SK-N-SH treated with all-trans-retinoic acid at 6 μM for 48 hours (cell line): ENCODE results near the gene PEPD.

Source experiments
- ATAC-seq: fragments of 200-7000 bp; cut with Tn5 transposase; 3 replicates; pipeline ENCODE4 v1.9.1; 2020; ENCODE audit warnings: mild to moderate bottlenecking, moderate library complexity
- ARNTL ChIP-seq: fragments of 450-650 bp; formaldehyde crosslinking; IDR thresholded peaks from 2 replicates; pipeline ENCODE4 v1.5.0; 2020; ENCODE audit warnings: low read depth, mild to moderate bottlenecking, moderate library complexity, borderline replicate concordance
- BACH2 ChIP-seq: fragments of 250-450 bp; sonication (Bioruptor Pico); IDR thresholded peaks from 2 replicates; pipeline ENCODE4 v1.9.0; 2021; ENCODE audit warnings: mild to moderate bottlenecking, borderline replicate concordance
- CSDC2 ChIP-seq: fragments of 250-450 bp; sonication (Bioruptor Pico); IDR thresholded peaks from 2 replicates; pipeline ENCODE4 v1.5.0; 2020; ENCODE audit warnings: mild to moderate bottlenecking, moderate library complexity
- ESRRG ChIP-seq: fragments of 250-450 bp; sonication (Bioruptor Pico); IDR thresholded peaks from 2 replicates; pipeline ENCODE4 v1.6.1; 2021; ENCODE audit warnings: mild to moderate bottlenecking
- GLIS3 ChIP-seq: fragments of 250-450 bp; sonication (Bioruptor Pico); IDR thresholded peaks from 2 replicates; pipeline ENCODE4 v1.5.0; 2020; ENCODE audit warnings: mild to moderate bottlenecking, moderate library complexity
- ISL1 ChIP-seq: fragments of 250-450 bp; sonication (Bioruptor Pico); IDR thresholded peaks from 2 replicates; pipeline ENCODE4 v2.1.2; 2022; ENCODE audit warnings: mild to moderate bottlenecking, moderate library complexity
- OSR1 ChIP-seq: fragments of 250-450 bp; sonication (Bioruptor Pico); IDR thresholded peaks from 2 replicates; pipeline ENCODE4 v1.8.0; 2022; ENCODE audit warnings: moderate library complexity, mild to moderate bottlenecking, inconsistent platforms
- PPARA ChIP-seq: fragments of 250-450 bp; sonication (Bioruptor Pico); IDR thresholded peaks from 2 replicates; pipeline ENCODE4 v1.5.0; 2020; ENCODE audit warnings: mild to moderate bottlenecking, borderline replicate concordance
- RARB ChIP-seq: fragments of 250-450 bp; sonication (Bioruptor Pico); IDR thresholded peaks from 2 replicates; pipeline ENCODE4 v1.8.0; 2021; ENCODE audit warnings: mild to moderate bottlenecking, moderate library complexity
- SNAI2 ChIP-seq: fragments of 250-450 bp; sonication (Bioruptor Pico); IDR thresholded peaks from 2 replicates; pipeline ENCODE4 v1.5.0; 2020; ENCODE audit warnings: mild to moderate bottlenecking, moderate library complexity
- TCF4 ChIP-seq: fragments of 250-450 bp; sonication (Bioruptor Pico); IDR thresholded peaks from 2 replicates; pipeline ENCODE4 v1.8.0; 2021; ENCODE audit warnings: mild to moderate bottlenecking, moderate library complexity, borderline replicate concordance
- TOX ChIP-seq: fragments of 250-450 bp; sonication (Bioruptor Pico); IDR thresholded peaks from 2 replicates; pipeline ENCODE4 v1.8.0; 2021; ENCODE audit warnings: mild to moderate bottlenecking, moderate library complexity, borderline replicate concordance
- ZC3H10 ChIP-seq: fragments of 250-450 bp; sonication (Bioruptor Pico); IDR thresholded peaks from 2 replicates; pipeline ENCODE4 v1.5.1; 2021; ENCODE audit warnings: mild to moderate bottlenecking, moderate library complexity
- ZFP3 ChIP-seq: fragments of 250-450 bp; sonication (Bioruptor Pico); IDR thresholded peaks from 2 replicates; pipeline ENCODE4 v1.5.0; 2020; ENCODE audit warnings: mild to moderate bottlenecking, moderate library complexity
- ZFP30 ChIP-seq: fragments of 450-650 bp; formaldehyde crosslinking; IDR thresholded peaks from 2 replicates; pipeline ENCODE4 v1.5.0; 2022; ENCODE audit warnings: mild to moderate bottlenecking, moderate library complexity
- ZNF565 ChIP-seq: fragments of 450-650 bp; formaldehyde crosslinking; conservative IDR thresholded peaks from 2 replicates; pipeline ENCODE4 v1.5.0; 2020; ENCODE audit warnings: low read depth, mild to moderate bottlenecking, moderate library complexity
- ZNF70 ChIP-seq: fragments of 450-650 bp; formaldehyde crosslinking; IDR thresholded peaks from 2 replicates; pipeline ENCODE4 v1.5.0; 2020; ENCODE audit warnings: mild to moderate bottlenecking, moderate library complexity
- ZNF8 ChIP-seq: fragments of 450-650 bp; formaldehyde crosslinking; IDR thresholded peaks from 2 replicates; pipeline ENCODE4 v1.5.0; 2020; ENCODE audit warnings: mild to moderate bottlenecking, moderate library complexity
- TF ChIP-seq, protein P1 (sequence below): fragments of 250-450 bp; sonication (Bioruptor Pico); IDR thresholded peaks from 2 replicates; pipeline ENCODE4 v1.5.1; 2021; ENCODE audit warnings: mild to moderate bottlenecking, moderate library complexity
- TF ChIP-seq, protein P2 (sequence below): fragments of 250-450 bp; sonication (Bioruptor Pico); IDR thresholded peaks from 2 replicates; pipeline ENCODE4 v1.8.0; 2020; ENCODE audit warnings: mild to moderate bottlenecking, moderate library complexity, borderline replicate concordance
- TF ChIP-seq, protein P3 (sequence below): fragments of 250-450 bp; sonication (Bioruptor Pico); IDR thresholded peaks from 2 replicates; pipeline ENCODE4 v1.5.0; 2020; ENCODE audit warnings: mild to moderate bottlenecking, moderate library complexity
- TF ChIP-seq, protein P4 (sequence below): fragments of 250-450 bp; sonication (Bioruptor Pico); IDR thresholded peaks from 2 replicates; pipeline ENCODE4 v1.5.1; 2020; ENCODE audit warnings: low read depth, mild to moderate bottlenecking, moderate library complexity
- TF ChIP-seq, protein P5 (sequence below): fragments of 250-450 bp; sonication (Bioruptor Pico); IDR thresholded peaks from 2 replicates; pipeline ENCODE4 v1.8.0; 2021; ENCODE audit warnings: low read depth, mild to moderate bottlenecking, moderate library complexity, borderline replicate concordance

PEPD gene

DNA sequence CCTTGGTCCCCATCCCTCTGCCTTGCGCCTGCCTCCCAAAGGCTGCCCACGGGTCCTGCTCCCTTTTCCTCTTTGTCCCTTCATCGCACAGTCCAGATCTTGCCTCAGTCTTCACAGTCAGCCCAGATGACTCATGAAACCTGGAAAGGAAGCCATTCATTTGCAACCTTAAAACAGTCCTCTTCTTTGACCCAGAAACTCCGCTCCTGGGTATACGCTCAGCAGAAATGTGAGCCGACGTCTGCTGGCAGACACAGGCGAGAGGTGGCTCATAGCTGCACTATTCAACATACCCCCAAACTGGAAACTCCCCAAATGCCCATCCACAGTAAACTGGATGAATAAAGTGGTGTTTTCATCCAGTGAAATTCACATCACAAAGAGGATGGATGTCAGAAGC is 13.6 kb upstream of the PEPD start (continued):
- TF ChIP-seq, protein P1, sequence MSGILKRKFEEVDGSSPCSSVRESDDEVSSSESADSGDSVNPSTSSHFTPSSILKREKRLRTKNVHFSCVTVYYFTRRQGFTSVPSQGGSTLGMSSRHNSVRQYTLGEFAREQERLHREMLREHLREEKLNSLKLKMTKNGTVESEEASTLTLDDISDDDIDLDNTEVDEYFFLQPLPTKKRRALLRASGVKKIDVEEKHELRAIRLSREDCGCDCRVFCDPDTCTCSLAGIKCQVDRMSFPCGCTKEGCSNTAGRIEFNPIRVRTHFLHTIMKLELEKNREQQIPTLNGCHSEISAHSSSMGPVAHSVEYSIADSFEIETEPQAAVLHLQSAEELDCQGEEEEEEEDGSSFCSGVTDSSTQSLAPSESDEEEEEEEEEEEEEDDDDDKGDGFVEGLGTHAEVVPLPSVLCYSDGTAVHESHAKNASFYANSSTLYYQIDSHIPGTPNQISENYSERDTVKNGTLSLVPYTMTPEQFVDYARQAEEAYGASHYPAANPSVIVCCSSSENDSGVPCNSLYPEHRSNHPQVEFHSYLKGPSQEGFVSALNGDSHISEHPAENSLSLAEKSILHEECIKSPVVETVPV, result no peak

DNA sequence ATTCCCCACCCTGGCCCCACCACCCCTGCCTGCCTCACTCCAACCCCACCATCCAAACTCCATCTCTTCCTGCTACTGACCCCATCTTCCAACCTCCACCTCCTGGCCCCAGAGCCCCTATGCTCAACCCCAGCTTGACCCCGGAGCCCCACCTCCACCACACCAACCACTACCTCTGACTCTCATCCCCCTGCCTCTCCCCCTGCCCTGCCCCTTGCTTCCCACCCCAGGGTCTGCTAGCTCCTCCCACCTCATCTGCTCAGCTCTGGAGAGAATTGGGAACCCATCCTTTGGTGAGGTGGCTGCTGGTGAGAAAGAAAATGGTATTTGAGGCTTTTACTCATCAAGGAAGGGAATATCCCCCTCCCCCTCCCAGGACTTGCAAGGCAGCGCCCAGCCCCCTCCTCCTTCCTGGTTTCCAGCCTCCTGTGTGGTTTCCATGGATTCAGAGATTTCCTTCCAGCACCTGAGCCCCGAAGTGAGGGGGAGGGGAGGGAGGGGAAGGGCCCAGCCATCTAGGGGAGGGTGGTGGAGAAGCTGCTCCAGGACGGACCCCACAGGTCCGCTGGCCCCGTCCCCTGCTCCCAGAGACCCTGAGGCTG is 11.4 kb upstream of the PEPD start:
- no peak for ATAC-seq
- TF ChIP-seq CSDC2 (CRISPR knock-in tag) (no peak), ZNF8 (CRISPR knock-in tag) (no peak), SNAI2 (CRISPR knock-in tag) (no peak), ZC3H10 (CRISPR knock-in tag) (no peak), OSR1 (no peak), ISL1 (CRISPR knock-in tag) (no peak), TOX (no peak), BACH2 (no peak), ZFP30 (CRISPR knock-in tag) (no peak), ARNTL (CRISPR knock-in tag) (no peak), ZNF70 (no peak), RARB (CRISPR knock-in tag) (no peak)
- TF ChIP-seq, protein P2, sequence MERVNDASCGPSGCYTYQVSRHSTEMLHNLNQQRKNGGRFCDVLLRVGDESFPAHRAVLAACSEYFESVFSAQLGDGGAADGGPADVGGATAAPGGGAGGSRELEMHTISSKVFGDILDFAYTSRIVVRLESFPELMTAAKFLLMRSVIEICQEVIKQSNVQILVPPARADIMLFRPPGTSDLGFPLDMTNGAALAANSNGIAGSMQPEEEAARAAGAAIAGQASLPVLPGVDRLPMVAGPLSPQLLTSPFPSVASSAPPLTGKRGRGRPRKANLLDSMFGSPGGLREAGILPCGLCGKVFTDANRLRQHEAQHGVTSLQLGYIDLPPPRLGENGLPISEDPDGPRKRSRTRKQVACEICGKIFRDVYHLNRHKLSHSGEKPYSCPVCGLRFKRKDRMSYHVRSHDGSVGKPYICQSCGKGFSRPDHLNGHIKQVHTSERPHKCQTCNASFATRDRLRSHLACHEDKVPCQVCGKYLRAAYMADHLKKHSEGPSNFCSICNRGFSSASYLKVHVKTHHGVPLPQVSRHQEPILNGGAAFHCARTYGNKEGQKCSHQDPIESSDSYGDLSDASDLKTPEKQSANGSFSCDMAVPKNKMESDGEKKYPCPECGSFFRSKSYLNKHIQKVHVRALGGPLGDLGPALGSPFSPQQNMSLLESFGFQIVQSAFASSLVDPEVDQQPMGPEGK (CRISPR knock-in tag), result no peak

DNA sequence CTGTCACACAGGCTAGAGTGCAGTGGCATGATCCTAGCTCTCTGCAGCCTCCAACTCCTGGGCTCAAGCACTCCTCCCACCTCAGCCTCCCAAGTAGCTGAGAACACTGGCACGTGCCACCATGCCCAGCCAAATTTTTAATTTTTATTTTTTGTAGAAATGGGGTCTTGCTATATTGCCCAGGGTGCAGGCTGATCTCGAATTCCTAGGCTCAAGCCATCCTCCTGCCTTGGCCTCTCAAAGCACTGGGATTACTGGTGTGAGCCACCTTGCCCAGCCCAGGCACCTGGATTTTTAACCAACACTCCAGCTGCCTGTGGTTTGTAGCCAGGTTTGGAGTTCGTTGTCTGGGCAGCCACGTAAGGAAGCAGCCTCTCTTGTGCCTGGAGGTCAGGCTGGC is 9.3 kb upstream of the PEPD start:
- no peak for TF ChIP-seq ESRRG (CRISPR knock-in tag)
- no peak for TF ChIP-seq BACH2
- TF ChIP-seq TOX, result no peak
- TF ChIP-seq CSDC2 (CRISPR knock-in tag), result no peak
- TF ChIP-seq, protein P1, result no peak
- TF ChIP-seq RARB (CRISPR knock-in tag), result no peak
- TF ChIP-seq ZNF8 (CRISPR knock-in tag), result no peak
- no peak for TF ChIP-seq OSR1
- TF ChIP-seq ZFP30 (CRISPR knock-in tag), result no peak
- TF ChIP-seq, protein P3, sequence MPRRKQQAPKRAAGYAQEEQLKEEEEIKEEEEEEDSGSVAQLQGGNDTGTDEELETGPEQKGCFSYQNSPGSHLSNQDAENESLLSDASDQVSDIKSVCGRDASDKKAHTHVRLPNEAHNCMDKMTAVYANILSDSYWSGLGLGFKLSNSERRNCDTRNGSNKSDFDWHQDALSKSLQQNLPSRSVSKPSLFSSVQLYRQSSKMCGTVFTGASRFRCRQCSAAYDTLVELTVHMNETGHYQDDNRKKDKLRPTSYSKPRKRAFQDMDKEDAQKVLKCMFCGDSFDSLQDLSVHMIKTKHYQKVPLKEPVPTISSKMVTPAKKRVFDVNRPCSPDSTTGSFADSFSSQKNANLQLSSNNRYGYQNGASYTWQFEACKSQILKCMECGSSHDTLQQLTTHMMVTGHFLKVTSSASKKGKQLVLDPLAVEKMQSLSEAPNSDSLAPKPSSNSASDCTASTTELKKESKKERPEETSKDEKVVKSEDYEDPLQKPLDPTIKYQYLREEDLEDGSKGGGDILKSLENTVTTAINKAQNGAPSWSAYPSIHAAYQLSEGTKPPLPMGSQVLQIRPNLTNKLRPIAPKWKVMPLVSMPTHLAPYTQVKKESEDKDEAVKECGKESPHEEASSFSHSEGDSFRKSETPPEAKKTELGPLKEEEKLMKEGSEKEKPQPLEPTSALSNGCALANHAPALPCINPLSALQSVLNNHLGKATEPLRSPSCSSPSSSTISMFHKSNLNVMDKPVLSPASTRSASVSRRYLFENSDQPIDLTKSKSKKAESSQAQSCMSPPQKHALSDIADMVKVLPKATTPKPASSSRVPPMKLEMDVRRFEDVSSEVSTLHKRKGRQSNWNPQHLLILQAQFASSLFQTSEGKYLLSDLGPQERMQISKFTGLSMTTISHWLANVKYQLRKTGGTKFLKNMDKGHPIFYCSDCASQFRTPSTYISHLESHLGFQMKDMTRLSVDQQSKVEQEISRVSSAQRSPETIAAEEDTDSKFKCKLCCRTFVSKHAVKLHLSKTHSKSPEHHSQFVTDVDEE (CRISPR knock-in tag), result no peak
- TF ChIP-seq ZC3H10 (CRISPR knock-in tag), result no peak
- TF ChIP-seq, protein P4, sequence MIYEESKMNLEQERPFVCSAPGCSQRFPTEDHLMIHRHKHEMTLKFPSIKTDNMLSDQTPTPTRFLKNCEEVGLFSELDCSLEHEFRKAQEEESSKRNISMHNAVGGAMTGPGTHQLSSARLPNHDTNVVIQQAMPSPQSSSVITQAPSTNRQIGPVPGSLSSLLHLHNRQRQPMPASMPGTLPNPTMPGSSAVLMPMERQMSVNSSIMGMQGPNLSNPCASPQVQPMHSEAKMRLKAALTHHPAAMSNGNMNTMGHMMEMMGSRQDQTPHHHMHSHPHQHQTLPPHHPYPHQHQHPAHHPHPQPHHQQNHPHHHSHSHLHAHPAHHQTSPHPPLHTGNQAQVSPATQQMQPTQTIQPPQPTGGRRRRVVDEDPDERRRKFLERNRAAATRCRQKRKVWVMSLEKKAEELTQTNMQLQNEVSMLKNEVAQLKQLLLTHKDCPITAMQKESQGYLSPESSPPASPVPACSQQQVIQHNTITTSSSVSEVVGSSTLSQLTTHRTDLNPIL (CRISPR knock-in tag), result no peak
- no peak for TF ChIP-seq GLIS3 (CRISPR knock-in tag)
- TF ChIP-seq, protein P5, sequence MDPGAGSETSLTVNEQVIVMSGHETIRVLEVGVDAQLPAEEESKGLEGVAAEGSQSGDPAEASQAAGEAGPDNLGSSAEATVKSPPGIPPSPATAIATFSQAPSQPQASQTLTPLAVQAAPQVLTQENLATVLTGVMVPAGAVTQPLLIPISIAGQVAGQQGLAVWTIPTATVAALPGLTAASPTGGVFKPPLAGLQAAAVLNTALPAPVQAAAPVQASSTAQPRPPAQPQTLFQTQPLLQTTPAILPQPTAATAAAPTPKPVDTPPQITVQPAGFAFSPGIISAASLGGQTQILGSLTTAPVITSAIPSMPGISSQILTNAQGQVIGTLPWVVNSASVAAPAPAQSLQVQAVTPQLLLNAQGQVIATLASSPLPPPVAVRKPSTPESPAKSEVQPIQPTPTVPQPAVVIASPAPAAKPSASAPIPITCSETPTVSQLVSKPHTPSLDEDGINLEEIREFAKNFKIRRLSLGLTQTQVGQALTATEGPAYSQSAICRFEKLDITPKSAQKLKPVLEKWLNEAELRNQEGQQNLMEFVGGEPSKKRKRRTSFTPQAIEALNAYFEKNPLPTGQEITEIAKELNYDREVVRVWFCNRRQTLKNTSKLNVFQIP (CRISPR knock-in tag), result no peak
- TF ChIP-seq ZFP3 (CRISPR knock-in tag), result no peak
- no peak for TF ChIP-seq TCF4 (CRISPR knock-in tag)
- no peak for TF ChIP-seq PPARA (CRISPR knock-in tag)
- TF ChIP-seq, protein P2 (CRISPR knock-in tag), result no peak
- TF ChIP-seq ISL1 (CRISPR knock-in tag), result no peak
- TF ChIP-seq ZNF565, result no peak
- no peak for ATAC-seq
